ENCODE data around the gene GRHPR.

Gene GRHPR

GRCh38 chr9:37455884-37456647 is 33.6 kb downstream of the GRHPR start:
- no peak overlapping the region for H3K4me3 ChIP-seq (ENCODE audit: low read depth, low read length)
- TF ChIP-seq MYC (IDR thresholded peaks at IDR 0.05; ENCODE audit: low read depth, low read length) = no peak
- TF ChIP-seq CTCF (IDR thresholded peaks at IDR 0.05; ENCODE audit: low read depth, low read length) = no peak
- no peak for TF ChIP-seq MAX (IDR thresholded peaks at IDR 0.05; ENCODE audit: low read depth, low read length)
- TF ChIP-seq POLR2A (IDR thresholded peaks at IDR 0.05; ENCODE audit: extremely low read depth, insufficient read length) = no peak
- DNase-seq (ENCODE audit: low read depth) = no peak

GRCh38 chr9:37456817-37457216 is 34.3 kb downstream of the GRHPR start:
- no peak overlapping the region for H3K4me3 ChIP-seq (ENCODE audit: low read depth, low read length)
- DNase-seq (ENCODE audit: low read depth) = no peak
- TF ChIP-seq CTCF (IDR thresholded peaks at IDR 0.05; ENCODE audit: low read depth, low read length) = no peak
- no peak for TF ChIP-seq POLR2A (IDR thresholded peaks at IDR 0.05; ENCODE audit: extremely low read depth, insufficient read length)
- TF ChIP-seq MAX (IDR thresholded peaks at IDR 0.05; ENCODE audit: low read depth, low read length) = no peak

GRCh38 chr9:37464006-37464405 is 41.5 kb downstream of the GRHPR start:
- TF ChIP-seq MYC (IDR thresholded peaks at IDR 0.05; ENCODE audit: low read depth, low read length) (no peak), MAX (IDR thresholded peaks at IDR 0.05; ENCODE audit: low read depth, low read length) (no peak), POLR2A (IDR thresholded peaks at IDR 0.05; ENCODE audit: extremely low read depth, insufficient read length) (no peak), CTCF (IDR thresholded peaks at IDR 0.05; ENCODE audit: low read depth, low read length) (no peak)
- DNase-seq (ENCODE audit: low read depth) = no peak
- peak overlapping the region; percentile 82 for H3K4me3 ChIP-seq (ENCODE audit: low read depth, low read length)

GRCh38 chr9:37464426-37465248 is 42.1 kb downstream of the GRHPR start:
- peak overlapping the region; percentile 82 for H3K4me3 ChIP-seq (ENCODE audit: low read depth, low read length)
- peak; percentile 72 for DNase-seq (ENCODE audit: low read depth)
- TF ChIP-seq MAX (IDR thresholded peaks at IDR 0.05; ENCODE audit: low read depth, low read length) = no peak
- no peak for TF ChIP-seq MYC (IDR thresholded peaks at IDR 0.05; ENCODE audit: low read depth, low read length)
- peak; percentile 17 for TF ChIP-seq POLR2A (IDR thresholded peaks at IDR 0.05; ENCODE audit: extremely low read depth, insufficient read length)
- TF ChIP-seq CTCF (IDR thresholded peaks at IDR 0.05; ENCODE audit: low read depth, low read length) = no peak

- TF ChIP-seq MAX (IDR thresholded peaks at IDR 0.05; ENCODE audit: low read depth, low read length) (peak; percentile 48), MYC (IDR thresholded peaks at IDR 0.05; ENCODE audit: low read depth, low read length) (peak; percentile 16), CTCF (IDR thresholded peaks at IDR 0.05; ENCODE audit: low read depth, low read length) (no peak), POLR2A (IDR thresholded peaks at IDR 0.05; ENCODE audit: extremely low read depth, insufficient read length) (peak; percentile 61)
- peak within 1 kb of the TSS; percentile 82 for H3K4me3 ChIP-seq (ENCODE audit: low read depth, low read length)
- peak; percentile 97 for DNase-seq (ENCODE audit: low read depth)
Measured at GRCh38 chr9:37465249-37466036, 42.9 kb downstream of the GRHPR start, which contains the start of gene ZBTB5. TSS of gene ZBTB5 (minus strand) at chr9:37465450. CDS start at chr9:37442551, 22,899 bp downstream.
